Activated CD8-positive, alpha-beta memory T cell treated with anti-CD3 and anti-CD28 coated beads, Interleukin-2, amount 10 ng/mL, durations not matched to agents 7 days and 5 days (primary cell): ENCODE measurements around the gene PPIC. TPM values are rescaled to one million over a fixed set of nuclear protein-coding genes. Genes with fewer than 3 reads are reported as not detected.

Source experiments
- total RNA-seq, 2 experiments: library from RNA; stranded (reverse); gene quantifications; one replicate each; pipeline ENCODE4 v1.2.3, GENCODE V29; 2021

PPIC gene
- total RNA-seq, 2 experiments from 2014 or later = not detected

Other genes with a start within 250 kb of the PPIC start
- gene SNX24, start 191.1 kb downstream of the PPIC start, total RNA-seq = 1 to 10 TPM; 1.8 to 4.2 TPM
- gene PRDM6, start 52.5 kb upstream of the PPIC start, total RNA-seq = not detected